HepG2 (cell line): ENCODE data around the gene KCNT2. TPM values are rescaled to one million over a fixed set of nuclear protein-coding genes. Genes with fewer than 3 reads are reported as not detected.

Experiments
- ATAC-seq: fragments of 200-7000 bp; cut with Tn5 transposase; 3 replicates; pipeline ENCODE4 v1.9.1; 2020; ENCODE audit warnings: mild to moderate bottlenecking, moderate library complexity
- BruUV-seq: library from RNA; stranded (reverse); fragments of 400-500 nt; replicated peaks from 2 replicates; lab custom pipeline; 2021; lab: Mats Ljungman, UMichigan
- CTCF ChIA-PET: fragments of 300-600 bp; formaldehyde crosslinking; extraction: SDS; loops from one replicate; lab custom pipeline; 2021; ENCODE audit warnings: low total read pairs, inconsistent platforms, low intra/inter-chr PET ratio; lab: Yijun Ruan, JAX
- POLR2A ChIA-PET: fragments of 350-600 bp; sonication (Branson Sonifier 250); formaldehyde crosslinking; loops from one replicate; lab custom pipeline; 2020; ENCODE audit warnings: antibody characterized with exemption, inconsistent platforms; lab: Yijun Ruan, JAX
- DNase-seq: peaks from one replicate; pipeline ENCODE4 v3.0.0-alpha.2; 2015; ENCODE audit warnings: low spot score
- FAIRE-seq: peaks from 3 replicates; lab custom pipeline; 2011; peaks lifted over from hg19 to GRCh38; lab: Jason Lieb, UNC
- H2AFZ ChIP-seq: one replicate; pipeline ENCODE4 v1.6.1; 2011; ENCODE audit warnings: low read length, inconsistent platforms
- H3K27ac ChIP-seq: fragments of 300-600 bp; 3 replicates; pipeline ENCODE4 v1.8.0; 2011; ENCODE audit warnings: mixed run types, mild to moderate bottlenecking, mixed read lengths, low read length, inconsistent platforms; ENCODE audit not compliant: insufficient read depth; ENCODE audit errors: extremely low read length
- H3K27me3 ChIP-seq, 2 experiments: fragments of 200-600 bp in 1 of 2; 2 replicates in 1 of 2; 3 replicates in 1 of 2; pipeline versions ENCODE4 v1.6.0 to v1.8.0; 2011; ENCODE audit warnings: low read length in 2 of 2, mild to moderate bottlenecking in 2 of 2, moderate library complexity in 2 of 2, inconsistent platforms in 1 of 2; ENCODE audit not compliant: insufficient read depth in 2 of 2, control insufficient read depth in 1 of 2
- H3K36me3 ChIP-seq, 2 experiments: fragments of 200-600 bp in 1 of 2; replicated peaks in 1 of 2; 2 replicates in 1 of 2; 3 replicates in 1 of 2; pipeline versions ENCODE4 v1.5.1 to v1.8.0; 2011; ENCODE audit warnings: low read length in 2 of 2, inconsistent platforms in 1 of 2; ENCODE audit not compliant: insufficient read depth in 2 of 2, control insufficient read depth in 1 of 2
- H3K4me1 ChIP-seq: 2 replicates; pipeline ENCODE4 v1.5.1; 2012; ENCODE audit warnings: low read length, inconsistent platforms; ENCODE audit not compliant: insufficient read depth
- H3K4me2 ChIP-seq: 2 replicates; pipeline ENCODE4 v1.6.0; 2011; ENCODE audit warnings: low read depth, low read length, inconsistent platforms
- H3K4me3 ChIP-seq, 3 experiments: fragments of 200-600 bp in 1 of 3; sonication (generic), shearing (Covaris generic) in 1 of 3; replicated peaks in 1 of 3; 2 replicates each; pipeline ENCODE4 v1.5.1; 2011 to 2016; ENCODE audit warnings: low read length in 3 of 3, inconsistent platforms in 2 of 3, low read depth in 2 of 3, mild to moderate bottlenecking in 2 of 3, control low read depth in 1 of 3, mixed read lengths in 1 of 3; ENCODE audit not compliant: insufficient read depth in 1 of 3
- H3K79me2 ChIP-seq: one replicate; pipeline ENCODE4 v1.6.1; 2011; ENCODE audit warnings: low read length, inconsistent platforms; ENCODE audit not compliant: insufficient read depth
- H3K9ac ChIP-seq: 2 replicates; pipeline ENCODE4 v1.6.0; 2011; ENCODE audit warnings: mild to moderate bottlenecking, low read depth, low read length, inconsistent platforms; ENCODE audit not compliant: insufficient read depth
- H3K9me3 ChIP-seq: 2 replicates; pipeline ENCODE4 v1.5.1; 2012; ENCODE audit warnings: mild to moderate bottlenecking, low read length
- H4K20me1 ChIP-seq: 2 replicates; pipeline ENCODE4 v1.6.0; 2011; ENCODE audit warnings: inconsistent platforms, mild to moderate bottlenecking, low read length, moderate library complexity; ENCODE audit not compliant: insufficient read depth
- BRD4 ChIP-seq: sonication (generic); formaldehyde crosslinking; IDR thresholded peaks from 2 replicates; pipeline ENCODE4 v1.4.0; 2020; ENCODE audit warnings: missing genetic modification reagents
- DNMT3B ChIP-seq: conservative IDR thresholded peaks from 2 replicates; pipeline ENCODE4 v1.6.1; 2016; ENCODE audit warnings: missing biosample characterization, control low read depth
- E2F5 ChIP-seq: sonication (generic); formaldehyde crosslinking; conservative IDR thresholded peaks from 2 replicates; pipeline ENCODE4 v1.4.0; 2020; ENCODE audit warnings: missing genetic modification reagents
- KDM4B ChIP-seq: sonication (generic); formaldehyde crosslinking; IDR thresholded peaks from 2 replicates; pipeline ENCODE4 v1.4.0; 2020; ENCODE audit warnings: missing genetic modification reagents
- KDM5B ChIP-seq: sonication (generic); formaldehyde crosslinking; IDR thresholded peaks from 2 replicates; pipeline ENCODE4 v1.4.0; 2020; ENCODE audit warnings: missing genetic modification reagents, mild to moderate bottlenecking, borderline replicate concordance
- LRRFIP1 ChIP-seq: sonication (generic); formaldehyde crosslinking; conservative IDR thresholded peaks from 2 replicates; pipeline ENCODE4 v1.4.0; 2020; ENCODE audit warnings: missing genetic modification reagents
- NFATC3 ChIP-seq: sonication (generic); formaldehyde crosslinking; IDR thresholded peaks from 2 replicates; pipeline ENCODE4 v1.5.1; 2020; ENCODE audit warnings: mild to moderate bottlenecking, missing genetic modification reagents
- NPAS2 ChIP-seq: sonication (generic); formaldehyde crosslinking; IDR thresholded peaks from 2 replicates; pipeline ENCODE4 v1.8.0; 2022; ENCODE audit warnings: mild to moderate bottlenecking, missing genetic modification reagents, borderline replicate concordance
- SOX5 ChIP-seq: IDR thresholded peaks from 2 replicates; pipeline ENCODE4 v1.6.1; 2016; ENCODE audit warnings: borderline replicate concordance
- SYNCRIP ChIP-seq: fragments of 200-400 bp; formaldehyde crosslinking; IDR thresholded peaks from 2 replicates; pipeline ENCODE4 v1.6.1; 2018; ENCODE audit warnings: mild to moderate bottlenecking, low read depth, low read length; ENCODE audit not compliant: insufficient read depth
- U2AF1 ChIP-seq: fragments of 200-400 bp; formaldehyde crosslinking; optimal IDR thresholded peaks from 2 replicates; pipeline ENCODE3; 2017; ENCODE audit warnings: mild to moderate bottlenecking, low read depth, low read length
- ZBTB49 ChIP-seq: sonication (generic); formaldehyde crosslinking; IDR thresholded peaks from 2 replicates; pipeline ENCODE4 v1.4.0; 2020; ENCODE audit warnings: missing genetic modification reagents, borderline replicate concordance
- ZNF580 ChIP-seq: IDR thresholded peaks from 2 replicates; pipeline ENCODE4 v1.6.1; 2016; ENCODE audit warnings: low read depth, borderline replicate concordance
- ZNF746 ChIP-seq: sonication (generic); formaldehyde crosslinking; IDR thresholded peaks from 2 replicates; pipeline ENCODE4 v1.8.0; 2022; ENCODE audit warnings: mild to moderate bottlenecking, missing genetic modification reagents
- WGBS: methylation state at CpG from one replicate; pipeline ENCODE4 v1.1.6; 2017; ENCODE audit warnings: low lambda C conversion rate; 5-methylcytosine and 5-hydroxymethylcytosine counted together
- in situ Hi-C: cut with HindIII; loops from 2 replicates; pipeline ENCODE4 v1.10.0; 2017; ENCODE audit warnings: low pct_unique_long_range_greater_than_20kb; ENCODE audit not compliant: extremely low pct_ligation_motif_present
- intact Hi-C: fragments of 100-400 bp; cut with micrococcal nuclease; formaldehyde crosslinking; loops from one replicate; pipeline ENCODE4 v1.10.0; 2022; ENCODE audit not compliant: unreplicated experiment
- polyA plus RNA-seq, 8 experiments: library from polyadenylated mRNA; depleted of rRNA in 3 of 8; stranded (reverse) in 7 of 8; unstranded in 1 of 8; fragments of >200 nt; fragmentation: Illumina TruSeq in 4 of 8; extraction: Trizol in 4 of 8; gene quantifications; 2 replicates each; pipeline versions ENCODE4 v1.2.1 to v1.2.3, GENCODE V29; 2011 to 2016; ENCODE audit warnings: low read depth in 4 of 8, missing spikeins in 1 of 8, mixed read lengths in 1 of 8; ENCODE audit not compliant: insufficient read depth in 1 of 8
- total RNA-seq, 5 experiments: library from RNA; depleted of rRNA; stranded (reverse); fragments of >200 nt; fragmentation: Illumina TruSeq; extraction: Trizol; gene quantifications; 2 replicates each; pipeline ENCODE4 v1.2.3, GENCODE V29; 2016; ENCODE audit warnings: low read depth in 1 of 5

The KCNT2 gene
- total and polyA plus RNA-seq, 2 of the 13 experiments (the other 11 are each of a cell fraction or from before 2014, with no cell fraction given): not detected

- Histone ChIP-seq H3K9me3 (peaks cover 6% of the 10 kb centered on the region; the same call in 1 of the 2 replicates), H4K20me1 (no peaks in the 10 kb centered on the region), H3K27ac (no peak overlapping the region), H3K9ac (no peak overlapping the region), H3K27me3 (no peaks in the 10 kb centered on the region), H3K36me3 (no peaks in the 10 kb centered on the region), H3K79me2 (no peaks in the 10 kb centered on the region), H3K4me2 (no peak overlapping the region), H2AFZ (no peak overlapping the region), H3K4me1 (no peaks in the 10 kb centered on the region), H3K4me3 (no peak overlapping the region)
- ChIA-PET POLR2A (no interaction called here), CTCF (no interaction called here)
- no TSS peak for BruUV-seq
- FAIRE-seq (no peak), ATAC-seq (no peak), DNase-seq (no peak)
- TF ChIP-seq SOX5 (CRISPR knock-in tag) (no peak), KDM5B (CRISPR knock-in tag) (no peak), ZBTB49 (CRISPR knock-in tag) (no peak), NPAS2 (CRISPR knock-in tag) (no peak), E2F5 (CRISPR knock-in tag) (no peak), DNMT3B (no peak), ZNF580 (no peak), SYNCRIP (no peak), NFATC3 (CRISPR knock-in tag) (no peak), BRD4 (no peak), U2AF1 (no peak), LRRFIP1 (CRISPR knock-in tag) (no peak), KDM4B (CRISPR knock-in tag) (no peak), ZNF746 (CRISPR knock-in tag) (no peak)
- intact Hi-C loops: no loop called here
- in situ Hi-C loops: no loop called here
- WGBS: 30% methylated on average over 2 of the region's 2 CpGs
These were observed 94.4 kb downstream of the KCNT2 start for GRCh38 chr1:196513821-196514220.
